NCI-H187 (cell line): ENCODE results near the gene PACRG.

ENCODE experiments used
- DNase-seq, 2 experiments: peaks; one replicate each; lab custom pipeline; 2025; lab: John Stamatoyannopoulos, UW

PACRG gene

GRCh38 chr6:163200694-163201093 lies 472.9 kb downstream of the PACRG start:
- no peak for DNase-seq

DNA sequence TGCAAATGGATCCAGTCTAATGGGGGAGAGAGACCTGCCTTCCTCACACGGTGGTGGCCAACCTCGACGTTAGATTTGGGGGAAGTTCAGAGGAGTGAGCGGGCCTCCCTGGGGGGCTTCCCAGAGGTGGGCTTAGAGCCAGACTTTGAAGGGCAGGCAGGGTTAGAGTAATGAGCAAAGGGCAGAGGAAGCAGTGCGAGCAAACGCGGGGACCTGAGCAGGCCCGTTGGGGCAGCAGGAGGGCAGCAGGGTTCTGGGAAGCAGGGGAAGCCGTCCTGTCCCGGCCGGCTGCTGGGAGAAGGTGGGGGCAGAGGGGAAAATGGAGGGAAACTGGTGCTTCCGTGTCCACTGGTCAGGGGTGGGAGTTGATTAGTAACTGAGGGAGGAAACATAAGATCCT lies 474.1 kb downstream of the PACRG start:
- DNase-seq = no peak

DNA sequence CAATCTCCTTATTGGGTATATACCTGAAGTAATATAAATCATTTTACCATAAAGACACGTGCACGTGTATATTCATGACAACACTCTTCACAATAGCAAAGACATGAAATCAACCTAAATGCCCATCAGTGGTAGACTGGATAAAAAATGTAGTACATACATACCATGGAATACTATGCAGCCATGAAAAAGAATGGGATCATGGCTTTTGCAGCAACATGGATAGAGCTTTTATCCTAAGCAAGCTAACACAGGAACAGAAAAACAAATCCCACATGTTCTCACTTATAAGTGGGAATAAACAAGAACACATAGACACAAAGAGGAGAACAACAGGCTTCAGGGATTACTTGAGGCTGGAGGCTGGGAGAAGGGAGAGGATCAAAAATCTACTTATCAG lies 478.4 kb downstream of the PACRG start:
- DNase-seq = no peak

DNA sequence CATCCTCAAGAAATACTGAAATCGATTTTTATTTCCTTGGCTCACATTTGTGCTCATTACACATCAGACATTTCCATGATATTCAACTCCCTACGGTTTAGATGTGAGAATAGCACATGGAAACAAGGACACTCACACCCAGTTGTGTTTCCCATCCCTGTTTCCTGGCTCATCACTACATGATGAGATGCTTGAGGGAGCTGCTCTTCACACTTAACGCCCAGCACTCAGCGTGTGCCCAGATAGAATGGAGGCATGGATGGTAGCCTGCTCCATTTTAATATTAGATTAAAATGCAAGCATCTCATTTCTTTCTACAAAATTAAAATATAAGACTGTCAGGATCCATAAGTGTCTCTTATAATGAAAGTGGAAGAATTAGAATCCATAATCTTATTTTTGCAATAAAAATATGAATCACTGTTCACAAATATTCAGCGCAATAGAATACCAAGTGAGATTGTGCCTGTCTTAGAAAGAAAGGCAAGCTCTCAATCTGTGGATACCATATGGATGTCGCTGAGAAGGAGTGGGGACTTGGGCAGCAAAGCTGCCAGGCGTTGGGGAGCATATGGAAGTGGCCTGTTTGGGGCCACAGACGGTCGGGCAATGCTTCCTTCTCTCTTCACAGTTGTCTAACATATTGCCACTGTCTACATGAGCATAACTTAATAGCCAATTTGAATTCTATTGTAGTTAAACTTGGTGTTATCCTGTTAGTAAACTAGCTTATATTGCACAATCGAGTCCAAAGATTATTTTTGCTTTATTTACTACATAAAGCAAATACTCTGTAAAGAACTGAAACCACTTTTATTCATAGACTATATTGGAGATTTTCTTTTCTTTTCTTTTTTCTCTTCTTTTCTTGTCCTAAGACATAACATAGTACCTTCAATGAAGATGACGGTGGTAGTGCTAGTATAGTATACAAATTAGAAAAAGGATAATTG lies 479.9 kb downstream of the PACRG start:
- DNase-seq = no peak

GRCh38 chr6:163209005-163209404 lies 481.2 kb downstream of the PACRG start:
- no peak for DNase-seq

GRCh38 chr6:163212123-163212522 lies 484.3 kb downstream of the PACRG start:
- DNase-seq = no peak

DNA sequence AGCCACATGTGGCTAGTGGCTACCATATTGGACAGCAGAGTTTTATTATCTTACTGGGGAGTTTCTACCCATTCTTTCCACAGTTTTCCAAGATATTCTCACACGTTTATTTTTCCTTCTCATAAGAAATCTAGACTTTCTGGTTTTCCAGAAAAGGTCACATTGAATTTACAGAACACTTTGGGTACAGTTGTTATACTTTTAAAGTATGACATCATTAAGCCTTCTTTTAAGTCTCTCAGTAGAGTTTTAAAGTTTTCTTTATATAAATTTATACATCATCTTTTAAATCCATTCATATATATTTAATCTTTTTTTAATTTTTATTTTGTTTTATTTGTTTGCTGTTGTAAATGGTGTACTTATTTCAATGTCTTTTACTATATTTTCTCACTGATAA lies 486.5 kb downstream of the PACRG start:
- no peak for DNase-seq

GRCh38 chr6:163218361-163218894 lies 490.7 kb downstream of the PACRG start:
- no peak for DNase-seq

GRCh38 chr6:163226181-163226835 lies 498.5 kb downstream of the PACRG start:
- DNase-seq = no peak

GRCh38 chr6:163226836-163227485 lies 499.2 kb downstream of the PACRG start:
- DNase-seq = no peak

DNA sequence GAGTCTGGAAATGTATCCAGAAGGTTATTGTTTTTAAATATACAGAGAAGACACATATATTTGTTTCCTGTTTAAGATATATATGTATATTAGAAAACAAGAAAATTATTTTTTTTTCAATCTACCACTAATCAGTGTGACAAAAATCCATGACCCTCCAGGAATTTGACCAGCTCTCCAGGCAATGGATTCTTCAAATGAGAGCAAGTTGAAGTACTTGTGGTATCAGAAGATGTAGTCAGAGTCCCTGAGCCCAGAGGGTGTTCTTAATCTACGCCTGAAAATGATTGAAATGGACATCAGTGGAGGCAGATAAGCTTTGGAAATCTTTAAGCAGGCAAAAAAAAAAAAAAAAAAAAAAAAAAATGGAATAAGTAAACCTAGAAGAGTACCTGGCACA lies 500.3 kb downstream of the PACRG start:
- DNase-seq = no peak

DNA sequence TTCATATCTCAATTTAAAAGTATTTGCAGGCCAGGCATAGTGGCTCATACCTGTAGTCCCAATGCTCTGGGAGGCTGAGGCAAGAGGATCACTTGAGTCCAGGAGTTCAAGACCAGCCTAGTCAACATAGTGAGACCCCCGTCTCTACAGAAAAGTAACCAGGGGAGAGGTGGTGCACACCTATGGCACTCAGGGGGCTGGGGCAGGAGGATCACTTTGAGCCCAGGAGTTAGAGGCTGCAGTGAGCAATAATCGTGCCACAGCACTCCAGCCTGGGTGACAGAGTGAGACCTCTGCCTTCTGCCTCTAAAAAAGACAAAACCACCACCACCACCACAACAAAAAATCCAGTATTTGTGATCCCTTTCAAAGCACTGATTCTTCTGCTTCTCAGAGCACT lies 501.3 kb downstream of the PACRG start:
- no peak for DNase-seq

GRCh38 chr6:163230901-163231300 lies 503.1 kb downstream of the PACRG start:
- no peak for DNase-seq

- DNase-seq = no peak
Measured at GRCh38 chr6:163231356-163232014, 503.7 kb downstream of the PACRG start.

DNA sequence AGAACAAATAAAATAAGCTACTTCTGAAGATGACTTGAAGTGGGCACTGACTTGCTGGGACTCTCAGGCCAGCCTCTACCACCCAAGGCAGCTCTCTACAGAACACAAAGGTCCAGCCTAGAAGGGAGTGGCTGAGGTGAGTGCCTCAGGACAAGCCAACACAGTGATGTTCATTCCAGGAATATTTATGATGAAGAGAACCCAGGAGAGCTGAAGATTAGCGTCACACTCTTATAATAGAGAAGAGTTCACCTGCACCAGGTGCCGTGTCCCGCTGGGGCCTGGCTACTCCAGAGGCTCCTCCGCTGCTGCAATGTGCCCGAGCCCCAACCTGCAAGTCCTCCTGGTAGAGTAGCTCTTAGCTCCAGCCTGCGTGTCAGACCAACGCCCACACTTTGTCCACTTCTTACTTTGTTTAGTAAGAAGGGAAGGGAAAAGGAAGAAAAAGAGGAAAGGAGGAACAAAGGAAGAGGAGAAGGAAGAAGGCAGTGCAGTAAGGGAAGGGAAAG lies 504.3 kb downstream of the PACRG start:
- DNase-seq = no peak

- no peak for DNase-seq
Measured at GRCh38 chr6:163232649-163233048, 504.9 kb downstream of the PACRG start.

GRCh38 chr6:163237110-163237509 lies 509.3 kb downstream of the PACRG start:
- DNase-seq = no peak

DNA sequence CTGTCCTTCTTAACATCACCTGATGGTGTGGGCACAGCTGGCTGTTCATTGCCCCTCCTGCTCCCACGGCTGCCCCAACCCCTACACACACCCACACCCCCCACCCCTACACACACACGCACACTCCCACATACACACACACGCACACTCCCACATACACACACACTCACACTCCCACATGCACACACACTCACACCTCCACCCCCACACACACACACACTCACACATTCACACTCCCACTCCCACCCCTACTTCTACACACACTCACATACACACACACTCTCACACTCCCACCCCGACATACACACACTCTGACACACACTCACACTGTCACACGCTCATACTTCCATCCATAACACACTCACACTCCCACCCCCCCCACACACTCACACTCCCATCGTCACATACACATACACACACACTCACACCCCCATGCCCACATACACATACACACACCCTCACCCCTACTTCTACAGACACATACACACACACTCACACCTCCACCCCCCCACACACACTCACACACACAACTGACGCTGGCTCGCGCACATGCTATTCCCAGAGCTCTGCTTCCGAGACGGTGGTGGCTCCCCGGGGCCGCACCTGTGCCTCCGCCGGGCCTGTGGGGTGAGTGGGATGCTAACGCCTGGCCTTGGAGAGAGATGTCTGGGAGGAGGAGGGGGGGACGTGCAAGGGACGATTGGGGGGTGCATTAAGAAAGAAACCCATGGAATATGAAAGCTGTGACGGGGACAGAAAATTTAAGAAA lies 512.0 kb downstream of the PACRG start:
- no peak for DNase-seq

- DNase-seq = no peak
Measured at GRCh38 chr6:163240556-163240955, 512.8 kb downstream of the PACRG start.

GRCh38 chr6:163241683-163242082 lies 513.9 kb downstream of the PACRG start:
- no peak for DNase-seq

GRCh38 chr6:163243083-163243482 lies 515.3 kb downstream of the PACRG start:
- DNase-seq = no peak
